ENCODE results near the gene SEC61B.

GRCh38 chr9:99270491-99270890 lies 48.4 kb downstream of the SEC61B start:
- no peak for TF ChIP-seq PRDM15 (CRISPR knock-in tag; IDR thresholded peaks at IDR 0.05)
- TF ChIP-seq TARDBP (IDR thresholded peaks at IDR 0.05; ENCODE audit: borderline replicate concordance) = no peak
- no peak for TF ChIP-seq CTCF (IDR thresholded peaks at IDR 0.05 in 2 of 3, conservative IDR thresholded peaks at IDR 0.05 in 1 of 3; ENCODE audit: control insufficient read depth in 2 of 3, extremely low read depth in 1 of 3, insufficient read depth in 1 of 3, low read depth in 3 of 3, low read length in 3 of 3)
- no peak for TF ChIP-seq HDAC6 (IDR thresholded peaks at IDR 0.05; ENCODE audit: unreplicated experiment)

All from GM12878 (cell line).